Measurements from ENCODE around the gene SPDYE17.
"Not testable (repeated sequence)": the region's sequence is repeated elsewhere in the genome, so short reads cannot be mapped to it uniquely, and the experiment has no call there.

Gene SPDYE17, protein sequence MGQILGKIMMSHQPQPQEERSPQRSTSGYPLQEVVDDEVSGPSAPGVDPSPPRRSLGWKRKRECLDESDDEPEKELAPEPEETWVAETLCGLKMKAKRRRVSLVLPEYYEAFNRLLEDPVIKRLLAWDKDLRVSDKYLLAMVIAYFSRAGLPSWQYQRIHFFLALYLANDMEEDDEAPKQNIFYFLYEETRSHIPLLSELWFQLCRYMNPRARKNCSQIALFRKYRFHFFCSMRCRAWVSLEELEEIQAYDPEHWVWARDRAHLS

DNA sequence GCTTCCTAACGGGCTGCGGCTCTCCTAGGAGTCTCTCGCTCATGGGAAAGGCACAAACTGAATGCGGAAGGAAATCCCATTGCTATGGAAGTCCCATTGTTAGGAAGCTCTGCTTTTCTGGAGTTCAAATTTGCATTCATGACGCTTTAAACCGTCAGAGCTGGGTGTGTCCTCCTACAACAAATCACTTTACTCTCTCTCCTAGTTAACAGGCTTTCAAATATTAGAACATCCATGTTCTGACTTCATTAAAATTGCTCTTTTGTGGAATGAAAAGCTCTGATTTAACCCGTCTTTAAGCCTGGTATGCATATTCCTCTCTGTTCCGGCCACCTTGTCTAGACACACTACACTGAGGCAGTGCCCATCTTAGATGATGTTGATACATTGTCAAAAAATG, at the start of gene SPDYE17:
Gene SPDYE17 (minus strand): TSS at position 101 of the 400 bp plus-strand sequence. CDS start 1,791 bp downstream, outside the sequence.
- not testable (repeated sequence) for H4K20me1 ChIP-seq (ENCODE audit: insufficient read depth, low read length); H3K9ac ChIP-seq (ENCODE audit: low read length); H3K79me2 ChIP-seq (ENCODE audit: low read length); H2AFZ ChIP-seq (ENCODE audit: low read depth, low read length); H3K36me3 ChIP-seq (replicated peaks; ENCODE audit: low read depth, low read length); H3K27me3 ChIP-seq (ENCODE audit: low read depth, low read length); H3K4me1 ChIP-seq (ENCODE audit: low read length); H3K4me3 ChIP-seq (ENCODE audit: low read length); H3K9me3 ChIP-seq (ENCODE audit: insufficient read depth, low read length); H3K4me2 ChIP-seq (ENCODE audit: low read length); H3K27ac ChIP-seq (ENCODE audit: low read length)

DNA sequence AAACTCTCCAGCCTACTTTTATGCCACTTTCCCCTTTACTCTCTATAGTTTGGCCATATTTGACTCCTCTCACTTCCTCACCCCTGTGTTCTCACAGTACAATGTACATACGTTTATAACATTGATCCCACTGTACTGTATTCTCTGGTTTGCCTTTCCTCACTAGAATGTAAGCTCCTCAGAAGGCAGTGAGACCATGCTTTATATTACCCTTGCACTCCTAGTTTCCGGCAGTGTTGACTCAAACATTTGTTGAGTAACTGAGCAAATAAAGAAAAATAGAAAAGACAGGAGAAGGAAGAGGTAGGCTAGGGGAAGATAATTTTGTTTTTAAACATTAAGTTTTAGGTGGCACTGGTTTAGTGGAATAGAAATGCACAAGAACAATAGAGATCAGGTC, 48.1 kb upstream of the SPDYE17 start:
- not testable (repeated sequence) for H3K4me3 ChIP-seq (ENCODE audit: low read length); H2AFZ ChIP-seq (ENCODE audit: low read depth, low read length); H3K4me1 ChIP-seq (ENCODE audit: low read length); H3K9ac ChIP-seq (ENCODE audit: low read length); H3K4me2 ChIP-seq (ENCODE audit: low read length); H3K79me2 ChIP-seq (ENCODE audit: low read length); H3K27ac ChIP-seq (ENCODE audit: low read length); H4K20me1 ChIP-seq (ENCODE audit: insufficient read depth, low read length); H3K9me3 ChIP-seq (ENCODE audit: insufficient read depth, low read length); H3K36me3 ChIP-seq (replicated peaks; ENCODE audit: low read depth, low read length); H3K27me3 ChIP-seq (ENCODE audit: low read depth, low read length)

DNA sequence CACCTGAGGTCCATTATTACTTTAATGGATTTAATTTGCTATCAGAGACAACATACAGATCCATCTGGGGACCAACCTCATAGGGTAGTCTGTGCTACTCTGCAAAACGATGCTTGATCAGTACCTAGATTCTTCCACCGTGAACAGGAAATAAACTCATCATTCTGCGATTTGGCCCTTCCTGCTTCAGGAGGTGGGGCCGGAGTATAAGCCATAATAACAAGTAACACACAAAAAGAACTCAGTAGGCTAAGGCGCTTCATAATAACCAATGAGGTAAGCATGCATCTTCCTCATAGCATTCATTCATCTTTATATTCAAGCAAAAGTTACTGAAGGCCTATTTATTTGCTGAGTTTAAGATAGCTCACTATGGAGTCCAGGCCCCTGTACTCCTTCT, 47.5 kb upstream of the SPDYE17 start:
- not testable (repeated sequence) for H3K4me2 ChIP-seq (ENCODE audit: low read length); H3K4me3 ChIP-seq (ENCODE audit: low read length); H3K9ac ChIP-seq (ENCODE audit: low read length); H3K4me1 ChIP-seq (ENCODE audit: low read length); H2AFZ ChIP-seq (ENCODE audit: low read depth, low read length); H3K36me3 ChIP-seq (replicated peaks; ENCODE audit: low read depth, low read length); H3K27ac ChIP-seq (ENCODE audit: low read length); H3K27me3 ChIP-seq (ENCODE audit: low read depth, low read length); H4K20me1 ChIP-seq (ENCODE audit: insufficient read depth, low read length); H3K79me2 ChIP-seq (ENCODE audit: low read length); H3K9me3 ChIP-seq (ENCODE audit: insufficient read depth, low read length)

DNA sequence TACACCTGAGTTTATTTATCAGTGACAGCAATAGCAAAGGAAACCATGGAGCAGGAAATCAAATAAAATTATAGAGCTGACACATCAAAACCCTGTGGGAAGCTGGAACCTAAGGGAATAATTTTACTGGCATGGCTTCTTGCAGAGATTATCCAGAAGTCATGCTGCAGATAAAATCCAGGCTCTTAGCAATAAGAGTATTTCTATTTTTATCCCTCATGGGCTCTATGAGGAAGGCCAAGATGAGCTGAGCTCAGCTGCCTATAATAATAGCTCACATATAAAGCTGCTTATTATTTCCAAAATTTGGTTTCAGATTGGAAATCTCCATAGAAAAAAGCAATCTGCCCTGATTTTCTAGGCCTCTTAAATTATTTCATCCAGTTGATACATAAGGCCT, 47.0 kb upstream of the SPDYE17 start:
- H3K36me3 ChIP-seq (replicated peaks; ENCODE audit: low read depth, low read length); H4K20me1 ChIP-seq (ENCODE audit: insufficient read depth, low read length); H3K27ac ChIP-seq (ENCODE audit: low read length); H3K9ac ChIP-seq (ENCODE audit: low read length); H3K4me2 ChIP-seq (ENCODE audit: low read length); H2AFZ ChIP-seq (ENCODE audit: low read depth, low read length); H3K4me3 ChIP-seq (ENCODE audit: low read length); H3K9me3 ChIP-seq (ENCODE audit: insufficient read depth, low read length); H3K79me2 ChIP-seq (ENCODE audit: low read length); H3K27me3 ChIP-seq (ENCODE audit: low read depth, low read length); H3K4me1 ChIP-seq (ENCODE audit: low read length): not testable (repeated sequence)

DNA sequence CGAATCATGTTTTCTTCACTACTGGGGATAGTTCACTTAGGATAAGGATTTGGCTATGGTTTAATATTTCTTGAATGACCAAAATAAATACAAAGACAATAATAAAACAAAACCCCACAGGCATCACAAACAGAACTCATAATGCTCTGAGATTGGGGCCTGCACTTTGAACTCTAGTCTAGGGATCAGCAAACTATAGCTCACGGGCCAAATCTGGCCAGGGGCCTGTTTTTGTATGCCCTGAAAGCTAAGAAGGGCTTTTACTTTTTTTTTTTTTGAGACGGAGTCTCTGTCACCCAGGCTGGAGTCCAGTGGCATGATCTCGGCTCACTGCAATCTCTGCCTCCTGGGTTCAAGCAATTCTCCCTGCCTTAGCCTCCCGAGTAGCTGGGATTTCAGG, 44.9 kb upstream of the SPDYE17 start:
- not testable (repeated sequence) for H3K27ac ChIP-seq (ENCODE audit: low read length); H3K4me1 ChIP-seq (ENCODE audit: low read length); H3K27me3 ChIP-seq (ENCODE audit: low read depth, low read length); H3K9me3 ChIP-seq (ENCODE audit: insufficient read depth, low read length); H3K4me2 ChIP-seq (ENCODE audit: low read length); H2AFZ ChIP-seq (ENCODE audit: low read depth, low read length); H3K4me3 ChIP-seq (ENCODE audit: low read length); H3K36me3 ChIP-seq (replicated peaks; ENCODE audit: low read depth, low read length); H3K9ac ChIP-seq (ENCODE audit: low read length); H4K20me1 ChIP-seq (ENCODE audit: insufficient read depth, low read length); H3K79me2 ChIP-seq (ENCODE audit: low read length)

DNA sequence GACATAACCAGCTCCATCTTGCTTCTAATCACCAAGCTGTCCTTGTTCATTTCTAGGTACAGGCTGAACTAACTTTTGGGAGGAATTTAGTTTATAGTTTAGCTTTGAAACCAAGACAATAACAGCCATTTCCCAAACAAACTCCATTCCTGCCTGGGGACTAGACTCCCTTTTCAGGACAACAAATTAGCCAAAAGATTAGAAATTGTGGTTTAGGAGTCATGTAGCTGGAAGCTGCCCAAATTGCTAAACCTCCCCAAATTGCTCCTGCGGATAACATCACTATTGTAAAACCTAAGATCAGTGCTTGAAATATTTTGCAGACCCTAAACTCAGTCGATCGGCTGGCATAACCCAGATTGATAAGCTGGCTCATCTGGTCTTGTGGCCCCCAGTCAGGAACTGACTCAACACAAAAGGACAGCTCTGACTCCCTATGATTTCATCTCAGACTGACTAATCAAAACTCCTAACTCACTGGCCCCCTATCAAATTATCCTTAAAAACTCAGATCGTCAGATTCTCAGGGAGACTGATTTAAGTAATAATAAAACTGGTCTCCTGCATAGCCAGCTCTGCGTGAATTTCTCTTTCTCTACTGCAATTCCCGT, 42.7 kb upstream of the SPDYE17 start:
- H3K9me3 ChIP-seq (ENCODE audit: insufficient read depth, low read length); H3K4me3 ChIP-seq (ENCODE audit: low read length); H3K4me2 ChIP-seq (ENCODE audit: low read length); H3K9ac ChIP-seq (ENCODE audit: low read length); H3K4me1 ChIP-seq (ENCODE audit: low read length); H3K79me2 ChIP-seq (ENCODE audit: low read length); H3K27me3 ChIP-seq (ENCODE audit: low read depth, low read length); H4K20me1 ChIP-seq (ENCODE audit: insufficient read depth, low read length); H3K36me3 ChIP-seq (replicated peaks; ENCODE audit: low read depth, low read length); H2AFZ ChIP-seq (ENCODE audit: low read depth, low read length); H3K27ac ChIP-seq (ENCODE audit: low read length): not testable (repeated sequence)

DNA sequence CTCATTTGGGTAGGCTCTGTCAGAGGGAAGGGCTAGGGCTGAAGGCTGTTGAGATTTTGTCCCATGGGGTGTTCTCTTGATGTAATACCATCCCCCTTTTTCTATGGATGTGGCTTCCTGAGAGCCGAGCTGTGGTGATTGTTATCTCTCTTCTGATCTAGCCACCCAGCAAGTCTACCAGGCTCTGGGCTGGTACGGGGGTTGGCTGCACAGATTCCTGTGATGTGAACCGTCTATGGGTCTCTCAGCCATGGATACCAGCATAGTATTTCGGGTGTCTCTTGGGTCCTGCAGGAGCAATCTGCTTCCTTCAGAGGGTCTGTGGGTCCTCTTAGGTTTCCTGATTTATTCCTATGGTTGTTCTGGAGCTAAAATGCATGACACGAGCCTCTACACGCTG, 38.9 kb upstream of the SPDYE17 start:
- H3K79me2 ChIP-seq (ENCODE audit: low read length); H3K9ac ChIP-seq (ENCODE audit: low read length); H3K27ac ChIP-seq (ENCODE audit: low read length); H3K4me1 ChIP-seq (ENCODE audit: low read length); H3K4me2 ChIP-seq (ENCODE audit: low read length); H2AFZ ChIP-seq (ENCODE audit: low read depth, low read length); H3K27me3 ChIP-seq (ENCODE audit: low read depth, low read length); H3K36me3 ChIP-seq (replicated peaks; ENCODE audit: low read depth, low read length); H3K4me3 ChIP-seq (ENCODE audit: low read length); H3K9me3 ChIP-seq (ENCODE audit: insufficient read depth, low read length); H4K20me1 ChIP-seq (ENCODE audit: insufficient read depth, low read length): not testable (repeated sequence)

DNA sequence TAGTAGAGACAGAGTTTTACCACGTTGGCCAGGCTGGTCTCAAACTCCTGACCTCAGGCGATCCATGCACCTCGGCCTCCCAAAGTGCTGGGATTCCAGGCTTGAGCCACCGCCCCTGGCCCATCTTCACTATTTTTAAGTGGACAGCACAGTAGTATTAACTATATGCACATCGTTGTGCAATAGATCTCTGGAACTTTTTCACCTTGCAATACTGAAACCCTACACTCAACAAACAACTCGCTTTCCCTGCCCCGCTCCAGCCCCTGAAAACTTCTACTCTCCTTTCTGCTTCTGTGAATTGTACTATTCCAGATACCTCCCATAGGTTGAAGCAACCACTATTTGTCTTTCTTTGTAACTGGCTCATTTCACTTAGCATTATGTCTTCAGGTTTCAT, 33.7 kb upstream of the SPDYE17 start:
- H3K79me2 ChIP-seq (ENCODE audit: low read length); H4K20me1 ChIP-seq (ENCODE audit: insufficient read depth, low read length); H3K4me1 ChIP-seq (ENCODE audit: low read length); H3K36me3 ChIP-seq (replicated peaks; ENCODE audit: low read depth, low read length); H3K27me3 ChIP-seq (ENCODE audit: low read depth, low read length); H3K9me3 ChIP-seq (ENCODE audit: insufficient read depth, low read length); H3K9ac ChIP-seq (ENCODE audit: low read length); H3K27ac ChIP-seq (ENCODE audit: low read length); H3K4me3 ChIP-seq (ENCODE audit: low read length); H3K4me2 ChIP-seq (ENCODE audit: low read length); H2AFZ ChIP-seq (ENCODE audit: low read depth, low read length): not testable (repeated sequence)

DNA sequence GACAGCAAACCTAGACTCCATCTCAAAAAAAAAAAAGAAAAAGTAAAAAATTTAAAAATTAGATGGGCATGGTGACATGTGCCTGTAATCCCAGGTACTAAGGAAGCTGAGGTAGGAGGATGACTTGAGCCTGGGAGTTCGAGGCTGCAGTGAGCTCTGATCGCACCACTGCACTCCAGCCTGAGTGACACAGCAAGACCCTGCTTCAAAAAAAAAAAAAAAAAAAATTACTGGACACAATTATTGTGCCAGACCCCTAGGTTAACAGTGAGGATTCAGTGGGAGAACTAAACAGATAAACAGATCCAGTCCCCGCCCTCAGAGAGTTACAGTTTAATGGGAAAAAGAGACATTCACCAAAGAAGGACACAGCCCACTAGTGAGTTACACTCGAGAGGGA, 31.6 kb upstream of the SPDYE17 start:
- H3K4me2 ChIP-seq (ENCODE audit: low read length); H3K27me3 ChIP-seq (ENCODE audit: low read depth, low read length); H3K27ac ChIP-seq (ENCODE audit: low read length); H4K20me1 ChIP-seq (ENCODE audit: insufficient read depth, low read length); H3K4me3 ChIP-seq (ENCODE audit: low read length); H3K79me2 ChIP-seq (ENCODE audit: low read length); H3K36me3 ChIP-seq (replicated peaks; ENCODE audit: low read depth, low read length); H3K9ac ChIP-seq (ENCODE audit: low read length); H3K4me1 ChIP-seq (ENCODE audit: low read length); H2AFZ ChIP-seq (ENCODE audit: low read depth, low read length); H3K9me3 ChIP-seq (ENCODE audit: insufficient read depth, low read length): not testable (repeated sequence)

DNA sequence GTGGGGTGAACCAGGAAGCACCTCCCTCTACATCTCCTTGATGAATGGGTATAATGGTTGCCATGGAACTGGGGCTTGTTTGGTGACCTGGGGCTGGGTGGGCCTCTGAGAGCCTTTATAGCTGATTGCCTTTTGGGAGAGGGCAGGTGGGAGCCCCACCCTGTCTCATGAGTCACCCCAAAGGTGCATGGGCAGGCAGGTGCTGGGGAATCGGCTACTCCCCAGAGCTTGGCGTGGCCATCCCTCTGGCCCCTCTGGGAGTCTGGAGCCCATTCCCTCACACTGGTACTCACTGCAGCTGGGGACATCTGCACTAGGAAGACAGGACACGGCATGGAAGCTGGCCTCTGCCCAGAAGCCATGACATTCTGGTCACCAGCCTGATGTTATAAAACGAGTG, 30.4 kb upstream of the SPDYE17 start, which contains the start of gene SPDYE18:
Gene SPDYE18 (minus strand): TSS at position 2 of the 400 bp plus-strand sequence. CDS start 2,046 bp downstream, outside the sequence.
- H3K4me1 ChIP-seq (ENCODE audit: low read length); H3K36me3 ChIP-seq (replicated peaks; ENCODE audit: low read depth, low read length); H4K20me1 ChIP-seq (ENCODE audit: insufficient read depth, low read length); H3K27me3 ChIP-seq (ENCODE audit: low read depth, low read length); H3K4me2 ChIP-seq (ENCODE audit: low read length); H3K9me3 ChIP-seq (ENCODE audit: insufficient read depth, low read length); H3K27ac ChIP-seq (ENCODE audit: low read length); H3K9ac ChIP-seq (ENCODE audit: low read length); H2AFZ ChIP-seq (ENCODE audit: low read depth, low read length); H3K4me3 ChIP-seq (ENCODE audit: low read length); H3K79me2 ChIP-seq (ENCODE audit: low read length): not testable (repeated sequence)
